ENCODE measurements around the gene NOP9.

NOP9 gene

DNA sequence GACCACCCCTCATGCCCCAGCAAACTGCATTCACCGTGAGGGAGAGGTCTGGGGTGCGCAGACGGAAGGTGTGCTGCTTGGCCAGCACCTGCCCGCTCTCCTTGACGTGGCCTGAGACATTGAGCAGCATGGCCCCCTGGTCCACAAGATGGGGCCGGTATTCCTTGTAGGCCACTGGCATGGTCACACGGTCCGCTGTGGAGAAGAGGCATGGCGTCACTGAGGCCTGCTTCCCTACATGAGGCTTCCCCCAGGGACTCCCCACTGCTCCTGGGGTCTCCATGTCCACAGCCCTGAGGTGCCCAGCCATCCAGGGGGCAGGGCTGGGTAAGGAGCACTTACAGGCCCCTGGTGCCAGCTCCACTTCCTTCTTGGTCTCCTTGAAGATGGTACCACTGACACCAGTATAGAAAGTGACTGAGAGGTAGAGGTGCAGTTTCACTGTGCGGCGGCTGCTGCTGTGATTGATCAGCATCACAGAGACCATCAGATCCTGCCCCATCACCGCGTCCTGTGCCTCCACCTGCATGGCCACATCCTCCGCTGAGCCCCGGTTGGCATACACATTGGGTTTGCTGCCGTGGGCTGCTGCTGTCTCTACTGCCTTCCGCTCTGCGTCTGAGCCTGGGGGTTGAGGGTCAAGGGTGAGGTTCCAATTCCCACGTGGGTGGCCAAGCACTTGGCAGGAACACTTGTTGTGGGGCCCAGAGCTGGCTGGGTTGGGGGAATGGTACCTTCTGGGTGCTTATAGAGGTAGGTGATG is 44.8 kb upstream of the NOP9 start:
- TF ChIP-seq ARNT (IDR thresholded peaks at IDR 0.05) (no peak), CTBP1 (IDR thresholded peaks at IDR 0.05; ENCODE audit: borderline replicate concordance) (no peak), HDGF (IDR thresholded peaks at IDR 0.05; ENCODE audit: borderline replicate concordance) (no peak), FOXA1 (IDR thresholded peaks at IDR 0.05) (no peak), SUZ12 (IDR thresholded peaks at IDR 0.05) (no peak), L3MBTL2 (conservative IDR thresholded peaks at IDR 0.05) (no peak)
- TF ChIP-seq, protein P1, sequence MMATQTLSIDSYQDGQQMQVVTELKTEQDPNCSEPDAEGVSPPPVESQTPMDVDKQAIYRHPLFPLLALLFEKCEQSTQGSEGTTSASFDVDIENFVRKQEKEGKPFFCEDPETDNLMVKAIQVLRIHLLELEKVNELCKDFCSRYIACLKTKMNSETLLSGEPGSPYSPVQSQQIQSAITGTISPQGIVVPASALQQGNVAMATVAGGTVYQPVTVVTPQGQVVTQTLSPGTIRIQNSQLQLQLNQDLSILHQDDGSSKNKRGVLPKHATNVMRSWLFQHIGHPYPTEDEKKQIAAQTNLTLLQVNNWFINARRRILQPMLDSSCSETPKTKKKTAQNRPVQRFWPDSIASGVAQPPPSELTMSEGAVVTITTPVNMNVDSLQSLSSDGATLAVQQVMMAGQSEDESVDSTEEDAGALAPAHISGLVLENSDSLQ (IDR thresholded peaks at IDR 0.05) = no peak
- CTCF ChIA-PET = interaction anchor here (0.7 to 0.9 kb wide), 2 partner anchors 16 to 79 kb away, joined by 3 read pairs; no protein-coding TSS in a partner anchor
- DNase-seq (ENCODE audit: extremely low spot score) = no peak
- POLR2A ChIA-PET = interaction anchor here (1.1 to 1.7 kb wide), 2 partner anchors 13 to 16 kb away, joined by 3 to 8 read pairs; partner anchors contain the start of genes RABGGTA and TINF2

DNA sequence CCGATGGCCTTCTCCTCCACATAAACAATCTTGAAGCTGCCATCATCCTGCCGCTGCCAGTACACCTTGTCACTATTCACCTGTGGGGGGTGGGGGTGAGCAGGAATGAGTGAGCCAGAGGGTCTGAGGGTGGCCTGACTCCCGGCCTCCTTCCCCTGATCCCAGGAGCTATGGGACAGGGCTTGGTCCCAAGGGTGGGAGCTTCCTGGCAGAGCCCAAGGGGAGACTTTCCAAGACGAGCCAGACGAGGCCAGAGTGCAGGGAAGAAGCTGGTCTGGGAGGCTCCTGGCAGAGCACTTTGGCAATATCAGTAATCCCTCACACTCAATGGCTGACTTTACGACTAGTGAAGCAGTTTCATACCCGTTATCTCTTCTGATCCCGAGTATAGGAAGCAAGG is 44.2 kb upstream of the NOP9 start:
- POLR2A ChIA-PET = interaction anchor here (1.7 kb wide), 1 partner anchor 16 kb away, joined by 8 read pairs; the partner anchor contains the start of gene RABGGTA
- CTCF ChIA-PET = interaction anchor here (0.7 to 0.9 kb wide), 2 partner anchors 15 to 78 kb away, joined by 3 read pairs; no protein-coding TSS in a partner anchor
- TF ChIP-seq NFRKB (IDR thresholded peaks at IDR 0.05) (no peak), LEF1 (IDR thresholded peaks at IDR 0.05; ENCODE audit: borderline replicate concordance) (no peak)
- no peak for DNase-seq (ENCODE audit: extremely low spot score)

DNA sequence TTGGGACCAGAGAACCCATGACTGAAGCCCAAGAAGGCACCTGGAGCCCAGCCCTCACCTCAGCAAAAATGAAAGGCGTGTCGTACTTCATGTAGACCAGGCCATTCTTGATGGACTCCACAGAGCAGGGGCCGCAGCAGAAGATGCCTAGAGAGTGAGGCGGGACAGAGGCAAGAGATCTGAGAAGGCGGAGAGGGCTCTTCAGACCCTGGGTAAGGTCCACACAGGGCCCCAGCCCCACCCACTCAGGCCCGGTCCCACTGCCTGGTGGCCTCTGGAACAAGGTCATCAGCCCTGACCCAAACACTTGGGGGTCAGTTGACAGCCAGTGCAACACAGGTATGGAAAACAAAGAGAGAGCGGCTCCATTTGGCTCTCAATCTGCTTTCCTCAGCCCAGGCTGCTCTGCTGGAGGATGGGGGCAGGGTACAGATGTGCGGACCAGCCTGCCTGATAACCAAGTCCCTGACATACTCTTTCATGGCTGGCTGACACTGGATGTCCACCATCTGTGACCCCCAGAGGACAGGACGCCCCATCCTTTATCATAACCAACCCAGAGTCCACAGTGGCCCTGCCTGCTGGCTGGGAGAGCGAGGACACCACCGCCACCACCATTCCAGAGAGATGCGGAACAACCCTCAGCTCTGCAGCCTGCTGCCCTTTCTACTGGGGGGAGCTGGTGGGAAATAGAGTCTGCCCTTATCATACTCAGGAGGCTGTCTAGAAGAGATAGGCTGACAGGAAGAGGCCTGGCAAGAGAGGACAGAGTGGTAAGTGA is 43.5 kb upstream of the NOP9 start:
- DNase-seq (ENCODE audit: extremely low spot score) = no peak
- TF ChIP-seq L3MBTL2 (conservative IDR thresholded peaks at IDR 0.05) (no peak), TARDBP (IDR thresholded peaks at IDR 0.05) (no peak), FOXM1 (IDR thresholded peaks at IDR 0.05; ENCODE audit: borderline replicate concordance) (no peak)
- CTCF ChIA-PET = interaction anchor here (0.7 to 0.9 kb wide), 2 partner anchors 15 to 41 kb away, joined by 3 read pairs; no protein-coding TSS in a partner anchor
- POLR2A ChIA-PET = interaction anchor here (0.8 to 1.7 kb wide), 2 partner anchors 14 to 15 kb away, joined by 4 to 8 read pairs; partner anchors contain the start of genes RABGGTA and TINF2

DNA sequence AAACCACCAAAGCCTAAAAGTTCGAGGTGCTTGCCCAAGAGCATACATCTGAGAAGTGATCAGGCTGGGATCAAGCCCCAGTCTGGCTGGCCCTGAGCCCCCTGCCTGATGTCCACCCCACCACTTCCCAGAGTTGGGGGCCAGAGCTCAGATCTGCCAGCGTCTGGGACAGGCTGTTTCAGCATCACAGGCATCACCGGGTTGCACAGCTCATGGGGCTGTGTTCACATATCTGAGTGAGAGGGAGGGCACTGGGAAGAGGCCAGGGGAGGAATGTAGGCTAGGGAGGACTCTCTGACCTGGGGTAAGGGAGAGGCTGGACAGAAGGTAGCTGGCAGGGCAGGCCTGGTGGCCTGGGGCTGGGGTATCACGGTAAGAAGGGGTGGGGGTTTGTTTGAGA is 42.7 kb upstream of the NOP9 start:
- no peak for TF ChIP-seq CTBP1 (IDR thresholded peaks at IDR 0.05; ENCODE audit: borderline replicate concordance)
- no peak for TF ChIP-seq FOXK2 (IDR thresholded peaks at IDR 0.05)
- no peak for TF ChIP-seq BHLHE40 (IDR thresholded peaks at IDR 0.05; ENCODE audit: borderline replicate concordance)
- no peak for TF ChIP-seq TARDBP (IDR thresholded peaks at IDR 0.05)
- no peak for TF ChIP-seq ARNT (IDR thresholded peaks at IDR 0.05)
- no peak for TF ChIP-seq HDGF (IDR thresholded peaks at IDR 0.05; ENCODE audit: borderline replicate concordance)
- no peak for TF ChIP-seq L3MBTL2 (conservative IDR thresholded peaks at IDR 0.05)
- TF ChIP-seq NFRKB (IDR thresholded peaks at IDR 0.05) = no peak
- TF ChIP-seq ELF4 (IDR thresholded peaks at IDR 0.05) = no peak
- TF ChIP-seq FOXM1 (IDR thresholded peaks at IDR 0.05; ENCODE audit: borderline replicate concordance) = no peak
- no peak for TF ChIP-seq SP1 (IDR thresholded peaks at IDR 0.05)
- TF ChIP-seq FOXA1 (IDR thresholded peaks at IDR 0.05) = no peak
- TF ChIP-seq ZNF384 (IDR thresholded peaks at IDR 0.05) = no peak
- no peak for TF ChIP-seq LEF1 (IDR thresholded peaks at IDR 0.05; ENCODE audit: borderline replicate concordance)
- TF ChIP-seq SUZ12 (IDR thresholded peaks at IDR 0.05) = no peak
- TF ChIP-seq, protein P1 (IDR thresholded peaks at IDR 0.05) = no peak
- no peak for DNase-seq (ENCODE audit: extremely low spot score)
- ChIA-PET CTCF (interaction anchor here (0.6 to 0.7 kb wide), 2 partner anchors 10 to 40 kb away, joined by 3 read pairs; no protein-coding TSS in a partner anchor), POLR2A (interaction anchor here (0.8 to 1.7 kb wide), 2 partner anchors 14 kb away, joined by 4 to 8 read pairs (median 6); partner anchors contain the start of genes RABGGTA and TINF2)

DNA sequence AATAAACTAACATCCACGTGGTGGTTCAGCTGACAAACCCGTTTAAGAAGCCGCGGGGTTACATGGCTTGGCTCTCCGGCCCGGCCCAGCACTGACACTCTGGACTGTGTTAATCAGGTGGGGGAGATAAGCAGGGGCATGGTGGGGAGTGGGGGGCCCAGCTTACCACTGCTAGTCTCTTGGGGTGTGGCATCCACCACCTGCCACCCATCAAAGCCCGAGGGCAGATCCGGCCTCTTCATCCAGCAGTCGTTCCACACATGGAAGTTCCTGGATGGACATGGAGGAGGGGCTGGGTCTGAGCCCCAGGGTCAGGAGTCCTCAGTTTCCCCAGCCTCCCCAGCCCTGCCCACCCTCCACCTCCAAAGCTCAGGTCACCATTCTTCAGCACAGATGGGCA is 41.5 kb upstream of the NOP9 start:
- DNase-seq (ENCODE audit: extremely low spot score) = no peak
- CTCF ChIA-PET = no interaction called here
- TF ChIP-seq ELF4 (IDR thresholded peaks at IDR 0.05) = no peak
- TF ChIP-seq SP1 (IDR thresholded peaks at IDR 0.05) = no peak
- TF ChIP-seq FOXM1 (IDR thresholded peaks at IDR 0.05; ENCODE audit: borderline replicate concordance) = no peak
- no peak for TF ChIP-seq FOXK2 (IDR thresholded peaks at IDR 0.05)
- no peak for TF ChIP-seq LEF1 (IDR thresholded peaks at IDR 0.05; ENCODE audit: borderline replicate concordance)
- TF ChIP-seq, protein P1 (IDR thresholded peaks at IDR 0.05) = no peak
- TF ChIP-seq CTBP1 (IDR thresholded peaks at IDR 0.05; ENCODE audit: borderline replicate concordance) = no peak
- TF ChIP-seq BHLHE40 (IDR thresholded peaks at IDR 0.05; ENCODE audit: borderline replicate concordance) = no peak
- TF ChIP-seq ARNT (IDR thresholded peaks at IDR 0.05) = no peak
- TF ChIP-seq HDGF (IDR thresholded peaks at IDR 0.05; ENCODE audit: borderline replicate concordance) = no peak
- TF ChIP-seq FOXA1 (IDR thresholded peaks at IDR 0.05) = no peak
- TF ChIP-seq SUZ12 (IDR thresholded peaks at IDR 0.05) = no peak
- TF ChIP-seq L3MBTL2 (conservative IDR thresholded peaks at IDR 0.05) = no peak
- POLR2A ChIA-PET = no interaction called here

Measured in HEK293T (cell line).